ENCODE data around the gene ABCC4. TPM values are rescaled to one million over a fixed set of nuclear protein-coding genes. Genes with fewer than 3 reads are reported as not detected.

The ABCC4 gene
- total and polyA plus RNA-seq, 2 experiments from 2014 or later, result 9.8 to 23.3 TPM

- WGBS (ENCODE audit: low lambda C conversion rate, missing lambda C conversion rate), result 86% methylated on average over 2 of the region's 2 CpGs
- H3K4me2 ChIP-seq, result no peak overlapping the region
- H3K79me2 ChIP-seq, result no peaks in the 10 kb centered on the region
- no peak overlapping the region for H3K27ac ChIP-seq
- no peak for DNase-seq (ENCODE audit: low spot score)
- no peak overlapping the region for H3K4me3 ChIP-seq
- H3K36me3 ChIP-seq (replicated peaks; ENCODE audit: insufficient read depth, low read depth), result no peaks in the 10 kb centered on the region
- H3K27me3 ChIP-seq, result no peaks in the 10 kb centered on the region
- TF ChIP-seq CTCF (IDR thresholded peaks at IDR 0.05; ENCODE audit: poor library complexity) (no peak), EZH2phosphoT487 (IDR thresholded peaks at IDR 0.05; ENCODE audit: low read depth, severe bottlenecking, unreplicated experiment) (no peak), EZH2 (IDR thresholded peaks at IDR 0.05; ENCODE audit: borderline replicate concordance) (no peak)
- no peaks in the 10 kb centered on the region for H4K20me1 ChIP-seq (ENCODE audit: insufficient read depth, poor library complexity, severe bottlenecking)
- no peaks in the 10 kb centered on the region for H3K9me2 ChIP-seq (replicated peaks; ENCODE audit: insufficient read depth)
- no peak overlapping the region for H2AFZ ChIP-seq
- H3K9me3 ChIP-seq (ENCODE audit: low read depth), result no peaks in the 10 kb centered on the region
- H3K4me1 ChIP-seq (ENCODE audit: insufficient read depth), result no peaks in the 10 kb centered on the region
Observed at GRCh38 chr13:95248953-95249352, 52.3 kb downstream of the ABCC4 start.

GRCh38 chr13:95247852-95248251, 53.4 kb downstream of the ABCC4 start:
- Histone ChIP-seq H3K27me3 (no peaks in the 10 kb centered on the region), H3K36me3 (replicated peaks; ENCODE audit: insufficient read depth, low read depth) (no peaks in the 10 kb centered on the region), H3K9me2 (replicated peaks; ENCODE audit: insufficient read depth) (no peaks in the 10 kb centered on the region), H4K20me1 (ENCODE audit: insufficient read depth, poor library complexity, severe bottlenecking) (no peaks in the 10 kb centered on the region), H3K4me1 (ENCODE audit: insufficient read depth) (no peaks in the 10 kb centered on the region), H2AFZ (no peak overlapping the region), H3K79me2 (no peaks in the 10 kb centered on the region), H3K4me3 (no peak overlapping the region), H3K9me3 (ENCODE audit: low read depth) (no peaks in the 10 kb centered on the region), H3K27ac (no peak overlapping the region), H3K4me2 (no peak overlapping the region)
- DNase-seq (ENCODE audit: low spot score), result no peak
- TF ChIP-seq EZH2phosphoT487 (IDR thresholded peaks at IDR 0.05; ENCODE audit: low read depth, severe bottlenecking, unreplicated experiment), result no peak
- TF ChIP-seq CTCF (IDR thresholded peaks at IDR 0.05; ENCODE audit: poor library complexity), result no peak
- no peak for TF ChIP-seq EZH2 (IDR thresholded peaks at IDR 0.05; ENCODE audit: borderline replicate concordance)
- 93% methylated on average over 2 of the region's 2 CpGs for WGBS (ENCODE audit: low lambda C conversion rate, missing lambda C conversion rate)

GRCh38 chr13:95247171-95247570, 54.1 kb downstream of the ABCC4 start:
- DNase-seq (ENCODE audit: low spot score), result no peak
- H3K9me3 ChIP-seq (ENCODE audit: low read depth), result no peaks in the 10 kb centered on the region
- H3K4me3 ChIP-seq, result no peak overlapping the region
- no peaks in the 10 kb centered on the region for H3K27me3 ChIP-seq
- no peak overlapping the region for H3K4me2 ChIP-seq
- no peaks in the 10 kb centered on the region for H3K36me3 ChIP-seq (replicated peaks; ENCODE audit: insufficient read depth, low read depth)
- no peaks in the 10 kb centered on the region for H3K4me1 ChIP-seq (ENCODE audit: insufficient read depth)
- no peak overlapping the region for H2AFZ ChIP-seq
- H4K20me1 ChIP-seq (ENCODE audit: insufficient read depth, poor library complexity, severe bottlenecking), result no peaks in the 10 kb centered on the region
- H3K27ac ChIP-seq, result no peak overlapping the region
- TF ChIP-seq EZH2 (IDR thresholded peaks at IDR 0.05; ENCODE audit: borderline replicate concordance) (no peak), CTCF (IDR thresholded peaks at IDR 0.05; ENCODE audit: poor library complexity) (no peak), EZH2phosphoT487 (IDR thresholded peaks at IDR 0.05; ENCODE audit: low read depth, severe bottlenecking, unreplicated experiment) (no peak)
- 61% methylated on average over 4 of the region's 4 CpGs for WGBS (ENCODE audit: low lambda C conversion rate, missing lambda C conversion rate)
- no peaks in the 10 kb centered on the region for H3K9me2 ChIP-seq (replicated peaks; ENCODE audit: insufficient read depth)
- H3K79me2 ChIP-seq, result no peaks in the 10 kb centered on the region

Measured in hepatocyte (in vitro differentiated cells).